GM21619 (cell line): ENCODE data around the gene MOB4.
"Not testable (repeated sequence)": the region's sequence is repeated elsewhere in the genome, so short reads cannot be mapped to it uniquely, and the experiment has no call there.

Source experiments
- ATAC-seq: cut with Tn5 transposase; IDR thresholded peaks from one replicate; pipeline ENCODE4 v1.9.1; 2021; ENCODE audit not compliant: unreplicated experiment

MOB4 gene

GRCh38 chr2:197513915-197514314 lies 2.0 kb upstream of the MOB4 start:
- no peak for ATAC-seq

GRCh38 chr2:197514754-197515153 lies 1.1 kb upstream of the MOB4 start:
- no peak for ATAC-seq

GRCh38 chr2:197515315-197515738 lies 539 bp upstream of the MOB4 start:
- ATAC-seq = peak; percentile 4

- ATAC-seq = peak; percentile 13
Measured at GRCh38 chr2:197516393-197516761, 511 bp downstream of the MOB4 start.

- no peak for ATAC-seq
Measured at GRCh38 chr2:197517150-197517549, 1.3 kb downstream of the MOB4 start.

- ATAC-seq = no peak
Measured at GRCh38 chr2:197538412-197538811, 22.5 kb downstream of the MOB4 start.

- no peak for ATAC-seq
Measured at GRCh38 chr2:197539734-197540133, 23.9 kb downstream of the MOB4 start.

GRCh38 chr2:197543206-197543605 lies 27.3 kb downstream of the MOB4 start:
- no peak for ATAC-seq

- ATAC-seq = no peak
Measured at GRCh38 chr2:197547163-197547900, 31.5 kb downstream of the MOB4 start.

- ATAC-seq = no peak
Measured at GRCh38 chr2:197548582-197548981, 32.7 kb downstream of the MOB4 start.

- peak; percentile 74 for ATAC-seq
Measured at GRCh38 chr2:197551260-197551659, 35.4 kb downstream of the MOB4 start.

- no peak for ATAC-seq
Measured at GRCh38 chr2:197555467-197555866, 39.6 kb downstream of the MOB4 start.

- ATAC-seq = no peak
Measured at GRCh38 chr2:197556456-197556855, 40.6 kb downstream of the MOB4 start.

GRCh38 chr2:197558393-197558792 lies 42.5 kb downstream of the MOB4 start:
- ATAC-seq = no peak

- no peak for ATAC-seq
Measured at GRCh38 chr2:197559681-197560080, 43.8 kb downstream of the MOB4 start.

- ATAC-seq = no peak
Measured at GRCh38 chr2:197560146-197560665, 44.3 kb downstream of the MOB4 start.

- ATAC-seq = no peak
Measured at GRCh38 chr2:197571627-197572271, 55.9 kb downstream of the MOB4 start.

- ATAC-seq = no peak
Measured at GRCh38 chr2:197573608-197574007, 57.7 kb downstream of the MOB4 start.

GRCh38 chr2:197575987-197576386 lies 60.1 kb downstream of the MOB4 start:
- no peak for ATAC-seq

GRCh38 chr2:197576631-197577030 lies 60.8 kb downstream of the MOB4 start:
- no peak for ATAC-seq

- ATAC-seq = no peak
Measured at GRCh38 chr2:197577446-197577845, 61.6 kb downstream of the MOB4 start.

GRCh38 chr2:197578294-197578693 lies 62.4 kb downstream of the MOB4 start:
- ATAC-seq = not testable (repeated sequence)
